Measurements from ENCODE around the gene PTPRT. TPM values are rescaled to one million over a fixed set of nuclear protein-coding genes. Genes with fewer than 3 reads are reported as not detected.

The PTPRT gene
- total and polyA plus RNA-seq, 10 of the 15 experiments (the other 5 are each of a cell fraction or from before 2014, with no cell fraction given): not detected

GRCh38 chr20:43022568-43022967 is 167.1 kb downstream of the PTPRT start (continued):
- TF ChIP-seq CREB1 (IDR thresholded peaks at IDR 0.05; ENCODE audit: low read depth) (no peak), ETV6 (conservative IDR thresholded peaks at IDR 0.05 in 1 of 2, IDR thresholded peaks at IDR 0.05 in 1 of 2; ENCODE audit: borderline replicate concordance in 1 of 2, low read depth in 1 of 2) (no peak), CHD2 (IDR thresholded peaks at IDR 0.05; ENCODE audit: borderline replicate concordance, low read depth, low read length) (no peak), BHLHE40 (IDR thresholded peaks at IDR 0.05; ENCODE audit: borderline replicate concordance in 1 of 2, low read depth in 2 of 2, low read length in 1 of 2) (no peak), FOXK2 (IDR thresholded peaks at IDR 0.05) (no peak), BCL11A (IDR thresholded peaks at IDR 0.05; ENCODE audit: low read depth, low read length) (no peak), POLR2A (IDR thresholded peaks at IDR 0.05; ENCODE audit: low read depth, low read length) (no peak)

DNA sequence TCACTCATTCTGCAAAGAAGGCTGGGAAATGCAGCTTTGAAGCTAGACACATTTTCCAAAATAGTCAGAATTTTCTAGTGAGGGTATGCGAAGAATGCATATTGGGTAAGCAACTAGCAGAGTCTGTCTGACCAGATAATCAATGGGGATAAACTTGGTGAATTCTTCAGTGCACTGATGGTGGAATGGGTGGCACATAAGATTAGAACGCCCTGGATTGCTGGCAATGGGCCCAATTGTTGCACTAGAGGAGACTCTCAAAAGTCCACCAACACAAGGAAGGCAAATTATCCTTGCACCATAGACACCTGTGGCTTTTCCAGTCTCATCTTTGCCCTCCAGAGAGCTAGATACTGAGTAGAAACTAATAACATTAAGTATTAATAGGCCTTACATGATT is 167.6 kb downstream of the PTPRT start:
- no TSS peak for BruUV-seq (replicated peaks)
- DNase-seq (ENCODE audit: low read depth, low spot score): no peak
- TF ChIP-seq POLR2AphosphoS5 (IDR thresholded peaks at IDR 0.05; ENCODE audit: low read length): no peak
- TF ChIP-seq KAT2A (conservative IDR thresholded peaks at IDR 0.05; ENCODE audit: control insufficient read depth, low read depth, low read length): no peak
- TF ChIP-seq EP300 (IDR thresholded peaks at IDR 0.05; ENCODE audit: borderline replicate concordance in 1 of 2, control insufficient read depth in 1 of 2, low read depth in 2 of 2, low read length in 2 of 2): no peak
- no peak for TF ChIP-seq TAF1 (IDR thresholded peaks at IDR 0.05; ENCODE audit: borderline replicate concordance, low read depth, low read length)
- H3K4me1 ChIP-seq (ENCODE audit: control insufficient read depth, insufficient read depth, low read length): no peaks in the 10 kb centered on the region
- in situ Hi-C loops (cut with MboI): no loop called here
- intact Hi-C loops (cut with micrococcal nuclease; ENCODE audit: unreplicated experiment): no loop called here
- RAD21 ChIA-PET (ENCODE audit: unreplicated experiment): no interaction called here
- no peaks in the 10 kb centered on the region for H3K79me2 ChIP-seq (ENCODE audit: control insufficient read depth, insufficient read depth, low read length)
- no peaks in the 10 kb centered on the region for H4K20me1 ChIP-seq (ENCODE audit: control insufficient read depth, insufficient read depth)
- H3K36me3 ChIP-seq (ENCODE audit: control insufficient read depth in 2 of 2, insufficient read depth in 2 of 2, low read length in 1 of 2): no peaks in the 10 kb centered on the region
- SMC1A ChIA-PET (ENCODE audit: uncharacterized antibody, unreplicated experiment): no interaction called here
- CTCF ChIA-PET: no interaction called here
- no peak overlapping the region for H3K27ac ChIP-seq (ENCODE audit: control insufficient read depth, insufficient read depth)
- no peaks in the 10 kb centered on the region for H3K9me3 ChIP-seq (replicated peaks; ENCODE audit: control insufficient read depth, insufficient read depth, low read length)
- no peak for ATAC-seq
- POLR2A ChIA-PET: no interaction called here
- no peaks in the 10 kb centered on the region for H3K27me3 ChIP-seq (replicated peaks in 1 of 2; ENCODE audit: control insufficient read depth in 2 of 2, insufficient read depth in 2 of 2, low read length in 1 of 2)
- H3K4me3 ChIP-seq: no peak overlapping the region
- WGBS (ENCODE audit: insufficient coverage, insufficient replicate concordance, low lambda C conversion rate, missing lambda C conversion rate): 8% methylated on average over 2 of the region's 2 CpGs
- no peak for FAIRE-seq
- H3K4me2 ChIP-seq (ENCODE audit: control insufficient read depth, insufficient read depth): no peak overlapping the region
- H3K9ac ChIP-seq (ENCODE audit: control insufficient read depth, insufficient read depth, low read length): no peak overlapping the region
- no peak overlapping the region for H2AFZ ChIP-seq (ENCODE audit: control insufficient read depth, low read depth, low read length)
